NCI-H446 treated with DMSO at 0.1 percent for 48 hours (cell line): ENCODE measurements around the gene REXO1.

Source experiments
- DNase-seq: peaks from one replicate; lab custom pipeline; 2025; lab: John Stamatoyannopoulos, UW

Gene REXO1

GRCh38 chr19:1847684-1848398, 442 bp downstream of the REXO1 start:
- DNase-seq: no peak

- DNase-seq: no peak
Measured at GRCh38 chr19:1847348-1847683, 967 bp downstream of the REXO1 start.

- no peak for DNase-seq
Measured at GRCh38 chr19:1846517-1847204, 1.6 kb downstream of the REXO1 start.

- DNase-seq: no peak
Measured at GRCh38 chr19:1845642-1846041, 2.6 kb downstream of the REXO1 start.

- DNase-seq: no peak
Measured at GRCh38 chr19:1845125-1845515, 3.2 kb downstream of the REXO1 start.

GRCh38 chr19:1844513-1845124, 3.7 kb downstream of the REXO1 start:
- no peak for DNase-seq

- no peak for DNase-seq
Measured at GRCh38 chr19:1843646-1844394, 4.5 kb downstream of the REXO1 start.

GRCh38 chr19:1843116-1843515, 5.2 kb downstream of the REXO1 start:
- DNase-seq: no peak

GRCh38 chr19:1841209-1841924, 6.9 kb downstream of the REXO1 start:
- DNase-seq: no peak

- no peak for DNase-seq
Measured at GRCh38 chr19:1840541-1841115, 7.7 kb downstream of the REXO1 start.

GRCh38 chr19:1839658-1840540, 8.4 kb downstream of the REXO1 start:
- no peak for DNase-seq

GRCh38 chr19:1837625-1838105, 10.6 kb downstream of the REXO1 start:
- no peak for DNase-seq

- DNase-seq: no peak
Measured at GRCh38 chr19:1837222-1837565, 11.1 kb downstream of the REXO1 start.

- DNase-seq: no peak
Measured at GRCh38 chr19:1836458-1837221, 11.6 kb downstream of the REXO1 start.

GRCh38 chr19:1833540-1833939, 14.7 kb downstream of the REXO1 start:
- no peak for DNase-seq

- no peak for DNase-seq
Measured at GRCh38 chr19:1832046-1832663, 16.1 kb downstream of the REXO1 start.

GRCh38 chr19:1830978-1831377, 17.3 kb downstream of the REXO1 start:
- DNase-seq: no peak

GRCh38 chr19:1830568-1830967, 17.7 kb downstream of the REXO1 start:
- no peak for DNase-seq

GRCh38 chr19:1829958-1830357, 18.3 kb downstream of the REXO1 start:
- DNase-seq: no peak
